GM19025 (cell line): ENCODE results near the gene MAP4K5.

ENCODE experiments used
- ATAC-seq: cut with Tn5 transposase; IDR thresholded peaks from one replicate; pipeline ENCODE4 v1.9.1; 2021; ENCODE audit warnings: mild to moderate bottlenecking, low read depth, moderate library complexity; ENCODE audit not compliant: unreplicated experiment

Gene MAP4K5

GRCh38 chr14:50488521-50488920 lies 43.8 kb downstream of the MAP4K5 start:
- no peak for ATAC-seq

GRCh38 chr14:50479041-50479440 lies 53.3 kb downstream of the MAP4K5 start:
- no peak for ATAC-seq

- ATAC-seq = no peak
These were observed 54.6 kb downstream of the MAP4K5 start for GRCh38 chr14:50477760-50478159.

- no peak for ATAC-seq
These were observed 56.2 kb downstream of the MAP4K5 start for GRCh38 chr14:50476134-50476533.

GRCh38 chr14:50475460-50475859 lies 56.9 kb downstream of the MAP4K5 start:
- no peak for ATAC-seq

- no peak for ATAC-seq
These were observed 60.4 kb downstream of the MAP4K5 start for GRCh38 chr14:50471838-50472465.

GRCh38 chr14:50469982-50470381 lies 62.4 kb downstream of the MAP4K5 start:
- ATAC-seq = no peak

GRCh38 chr14:50462111-50462510 lies 70.3 kb downstream of the MAP4K5 start:
- no peak for ATAC-seq

GRCh38 chr14:50453869-50454268 lies 78.5 kb downstream of the MAP4K5 start:
- ATAC-seq = no peak

- ATAC-seq = no peak
These were observed 79.2 kb downstream of the MAP4K5 start for GRCh38 chr14:50452979-50453705.

- no peak for ATAC-seq
These were observed 80.1 kb downstream of the MAP4K5 start for GRCh38 chr14:50452296-50452695.

- no peak for ATAC-seq
These were observed 80.5 kb downstream of the MAP4K5 start for GRCh38 chr14:50451854-50452253.

GRCh38 chr14:50447461-50447860 lies 84.9 kb downstream of the MAP4K5 start:
- no peak for ATAC-seq

GRCh38 chr14:50434528-50434927 lies 97.8 kb downstream of the MAP4K5 start:
- ATAC-seq = no peak

- ATAC-seq = no peak
These were observed 100.2 kb downstream of the MAP4K5 start for GRCh38 chr14:50432131-50432530.

GRCh38 chr14:50425816-50426215 lies 106.6 kb downstream of the MAP4K5 start:
- ATAC-seq = no peak

- no peak for ATAC-seq
These were observed 107.3 kb downstream of the MAP4K5 start for GRCh38 chr14:50425105-50425504.

GRCh38 chr14:50423529-50423928 lies 108.8 kb downstream of the MAP4K5 start:
- no peak for ATAC-seq

GRCh38 chr14:50421499-50421898 lies 110.9 kb downstream of the MAP4K5 start:
- ATAC-seq = no peak

- ATAC-seq = no peak
These were observed 114.5 kb downstream of the MAP4K5 start for GRCh38 chr14:50417853-50418252.

- no peak for ATAC-seq
These were observed 121.4 kb downstream of the MAP4K5 start for GRCh38 chr14:50410921-50411320.

GRCh38 chr14:50410071-50410470 lies 122.3 kb downstream of the MAP4K5 start:
- no peak for ATAC-seq
